Mesendoderm (in vitro differentiated cells): Measurements from ENCODE around the gene MTFP1.

Experiments used
- DNase-seq: peaks from one replicate; pipeline ENCODE4 v3.0.0; 2013
- H2AK5ac ChIP-seq: 2 replicates; pipeline ENCODE4 v1.6.1; 2013; ENCODE audit warnings: low read length, inconsistent platforms
- H2BK120ac ChIP-seq: 2 replicates; pipeline ENCODE4 v1.6.1; 2013; ENCODE audit warnings: low read depth, mild to moderate bottlenecking, low read length, moderate library complexity, mixed read lengths
- H2BK15ac ChIP-seq: replicated peaks from 2 replicates; pipeline ENCODE4 v1.6.1; 2013; ENCODE audit warnings: low read depth, mild to moderate bottlenecking, moderate library complexity
- H2BK5ac ChIP-seq: 2 replicates; pipeline ENCODE4 v1.6.1; 2013; ENCODE audit warnings: low read length, inconsistent platforms
- H3K18ac ChIP-seq: 2 replicates; pipeline ENCODE4 v1.6.1; 2013; ENCODE audit warnings: mild to moderate bottlenecking, low read length, mixed read lengths
- H3K23ac ChIP-seq: one replicate; pipeline ENCODE4 v1.6.1; 2013; ENCODE audit warnings: low read length
- H3K27ac ChIP-seq: 2 replicates; pipeline ENCODE4 v1.5.1; 2013; ENCODE audit warnings: low read depth, mild to moderate bottlenecking, inconsistent platforms, low read length, moderate library complexity
- H3K27me3 ChIP-seq: 2 replicates; pipeline ENCODE4 v1.6.1; 2013; ENCODE audit warnings: low read length, control low read depth, mild to moderate bottlenecking, inconsistent platforms; ENCODE audit not compliant: insufficient read depth, poor library complexity
- H3K36me3 ChIP-seq: 2 replicates; pipeline ENCODE4 v1.6.1; 2013; ENCODE audit warnings: low read length, inconsistent platforms; ENCODE audit not compliant: control insufficient read depth, insufficient read depth
- H3K4ac ChIP-seq: one replicate; pipeline ENCODE4 v1.6.1; 2013; ENCODE audit warnings: low read depth, mild to moderate bottlenecking, low read length, moderate library complexity
- H3K4me1 ChIP-seq: 2 replicates; pipeline ENCODE4 v1.6.1; 2013; ENCODE audit warnings: low read depth, low read length, inconsistent platforms; ENCODE audit not compliant: control insufficient read depth
- H3K4me2 ChIP-seq: 2 replicates; pipeline ENCODE4 v1.6.1; 2013; ENCODE audit warnings: low read length
- H3K4me3 ChIP-seq: 2 replicates; pipeline ENCODE4 v1.5.1; 2013; ENCODE audit warnings: mild to moderate bottlenecking, low read length
- H3K56ac ChIP-seq: one replicate; pipeline ENCODE4 v1.6.1; 2013; ENCODE audit warnings: low read length
- H3K79me1 ChIP-seq: 2 replicates; pipeline ENCODE4 v1.6.1; 2013; ENCODE audit warnings: low read length, inconsistent platforms
- H3K79me2 ChIP-seq: 2 replicates; pipeline ENCODE4 v1.6.1; 2013; ENCODE audit warnings: mild to moderate bottlenecking, low read length; ENCODE audit not compliant: control insufficient read depth, insufficient read depth
- H3K9ac ChIP-seq: 2 replicates; pipeline ENCODE4 v1.6.1; 2013; ENCODE audit warnings: low read length, inconsistent platforms
- H4K5ac ChIP-seq: one replicate; pipeline ENCODE4 v1.6.1; 2013; ENCODE audit warnings: low read length
- H4K8ac ChIP-seq: one replicate; pipeline ENCODE4 v1.6.1; 2013; ENCODE audit warnings: low read depth, mild to moderate bottlenecking, control low read depth, low read length, moderate library complexity
- WGBS: extraction: QIAGEN DNeasy Blood & Tissue Kit; methylation state at CpG from one replicate; pipeline ENCODE4 v1.1.7; 2013; ENCODE audit warnings: low lambda C conversion rate, missing lambda C conversion rate; ENCODE audit not compliant: insufficient coverage; ENCODE audit errors: extremely low coverage; 5-methylcytosine and 5-hydroxymethylcytosine counted together

MTFP1 gene

DNA sequence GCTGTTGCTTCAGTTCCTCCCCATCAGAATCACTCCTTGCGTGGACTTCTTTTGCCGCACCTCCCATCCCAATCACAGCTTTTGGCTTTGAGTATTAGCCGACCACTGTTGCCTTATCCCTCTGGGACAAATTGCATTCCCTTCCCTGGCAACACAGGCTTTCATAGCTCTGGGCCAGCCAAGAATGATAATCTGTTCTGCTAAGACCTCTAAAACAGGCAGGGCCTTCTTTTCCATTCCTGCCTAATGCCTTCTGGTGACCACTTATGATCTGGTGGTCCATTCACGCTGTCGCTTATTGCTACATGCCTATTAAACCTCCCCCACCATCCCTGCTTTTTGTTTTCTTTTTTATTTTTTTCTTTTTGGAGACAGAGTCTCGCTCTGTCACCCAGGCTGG, 19.2 kb upstream of the MTFP1 start:
- Histone ChIP-seq H3K4me2 (no peak overlapping the region), H3K27ac (no peak overlapping the region), H3K4me1 (no peaks in the 10 kb centered on the region), H3K79me1 (no peaks in the 10 kb centered on the region), H3K27me3 (no peaks in the 10 kb centered on the region), H2BK5ac (no peak overlapping the region), H2BK15ac (no peak overlapping the region), H3K18ac (no peak overlapping the region), H2BK120ac (no peak overlapping the region), H3K23ac (no peak overlapping the region), H3K4me3 (no peak overlapping the region), H3K4ac (no peak overlapping the region), H4K5ac (no peak overlapping the region), H3K9ac (no peak overlapping the region), H3K79me2 (no peaks in the 10 kb centered on the region), H4K8ac (no peak overlapping the region), H2AK5ac (no peak overlapping the region), H3K56ac (no peak overlapping the region), H3K36me3 (no peaks in the 10 kb centered on the region)
- no peak for DNase-seq
- no CpG with 5 or more reads among the region's 6 CpGs for WGBS

GRCh38 chr22:30408388-30409102, 17.0 kb upstream of the MTFP1 start:
- Histone ChIP-seq H3K36me3 (no peaks in the 10 kb centered on the region), H3K4ac (no peak overlapping the region), H3K9ac (no peak overlapping the region), H3K56ac (no peak overlapping the region), H2BK120ac (no peak overlapping the region), H2AK5ac (no peak overlapping the region), H4K8ac (no peak overlapping the region), H3K18ac (no peak overlapping the region), H3K4me2 (no peak overlapping the region), H3K27me3 (no peaks in the 10 kb centered on the region), H3K27ac (no peak overlapping the region), H2BK5ac (no peak overlapping the region), H4K5ac (no peak overlapping the region), H3K79me2 (no peaks in the 10 kb centered on the region), H3K4me1 (no peaks in the 10 kb centered on the region), H3K4me3 (no peak overlapping the region), H3K79me1 (no peaks in the 10 kb centered on the region), H3K23ac (no peak overlapping the region), H2BK15ac (no peak overlapping the region)
- no peak for DNase-seq
- WGBS = no CpG with 5 or more reads among the region's 13 CpGs

- H3K23ac ChIP-seq = no peak overlapping the region
- H3K36me3 ChIP-seq = no peaks in the 10 kb centered on the region
- H3K4me3 ChIP-seq = no peak overlapping the region
- no peak overlapping the region for H3K9ac ChIP-seq
- H2AK5ac ChIP-seq = no peak overlapping the region
- H3K4me1 ChIP-seq = no peaks in the 10 kb centered on the region
- H3K27me3 ChIP-seq = no peaks in the 10 kb centered on the region
- WGBS = no CpG with 5 or more reads among the region's 3 CpGs
- no peak overlapping the region for H2BK5ac ChIP-seq
- no peak overlapping the region for H3K56ac ChIP-seq
- no peak overlapping the region for H2BK120ac ChIP-seq
- H3K4me2 ChIP-seq = no peak overlapping the region
- H3K18ac ChIP-seq = no peak overlapping the region
- H3K4ac ChIP-seq = no peak overlapping the region
- H3K79me1 ChIP-seq = no peaks in the 10 kb centered on the region
- H2BK15ac ChIP-seq = no peak overlapping the region
- no peak overlapping the region for H3K27ac ChIP-seq
- DNase-seq = no peak
- no peak overlapping the region for H4K5ac ChIP-seq
- no peaks in the 10 kb centered on the region for H3K79me2 ChIP-seq
- H4K8ac ChIP-seq = no peak overlapping the region
Measured at GRCh38 chr22:30411780-30412179, 13.8 kb upstream of the MTFP1 start.

GRCh38 chr22:30413001-30413400, 12.6 kb upstream of the MTFP1 start:
- H2BK15ac ChIP-seq = no peak overlapping the region
- no peak overlapping the region for H4K5ac ChIP-seq
- no peaks in the 10 kb centered on the region for H3K79me2 ChIP-seq
- H4K8ac ChIP-seq = no peak overlapping the region
- H3K36me3 ChIP-seq = no peaks in the 10 kb centered on the region
- H3K4me3 ChIP-seq = no peak overlapping the region
- no peak overlapping the region for H2BK120ac ChIP-seq
- no peak overlapping the region for H2AK5ac ChIP-seq
- no peak overlapping the region for H3K9ac ChIP-seq
- WGBS = no CpG with 5 or more reads among the region's 4 CpGs
- no peak overlapping the region for H3K4ac ChIP-seq
- H3K4me2 ChIP-seq = no peak overlapping the region
- no peak for DNase-seq
- H3K18ac ChIP-seq = no peak overlapping the region
- no peaks in the 10 kb centered on the region for H3K27me3 ChIP-seq
- H3K4me1 ChIP-seq = no peaks in the 10 kb centered on the region
- H3K56ac ChIP-seq = no peak overlapping the region
- no peak overlapping the region for H2BK5ac ChIP-seq
- H3K79me1 ChIP-seq = no peaks in the 10 kb centered on the region
- no peak overlapping the region for H3K23ac ChIP-seq
- H3K27ac ChIP-seq = no peak overlapping the region

GRCh38 chr22:30413745-30414524, 11.6 kb upstream of the MTFP1 start:
- H4K8ac ChIP-seq = no peak overlapping the region
- H3K36me3 ChIP-seq = no peaks in the 10 kb centered on the region
- no CpG with 5 or more reads among the region's 5 CpGs for WGBS
- H3K27me3 ChIP-seq = no peaks in the 10 kb centered on the region
- H3K4me2 ChIP-seq = no peak overlapping the region
- no peak overlapping the region for H3K18ac ChIP-seq
- no peak overlapping the region for H3K4me3 ChIP-seq
- no peak overlapping the region for H4K5ac ChIP-seq
- DNase-seq = no peak
- no peaks in the 10 kb centered on the region for H3K79me2 ChIP-seq
- no peak overlapping the region for H2BK15ac ChIP-seq
- no peak overlapping the region for H3K56ac ChIP-seq
- H3K9ac ChIP-seq = no peak overlapping the region
- no peak overlapping the region for H2AK5ac ChIP-seq
- H3K23ac ChIP-seq = no peak overlapping the region
- H3K27ac ChIP-seq = no peak overlapping the region
- no peaks in the 10 kb centered on the region for H3K79me1 ChIP-seq
- no peak overlapping the region for H3K4ac ChIP-seq
- H2BK5ac ChIP-seq = no peak overlapping the region
- H3K4me1 ChIP-seq = no peaks in the 10 kb centered on the region
- H2BK120ac ChIP-seq = no peak overlapping the region
